NCI-H510A treated with DMSO at 0.1 percent for 48 hours (cell line): ENCODE data around the gene CAMKK2.
"Not testable (repeated sequence)": the region's sequence is repeated elsewhere in the genome, so short reads cannot be mapped to it uniquely, and the experiment has no call there.

ENCODE experiments used
- DNase-seq: peaks from one replicate; lab custom pipeline; 2025; lab: John Stamatoyannopoulos, UW

Gene CAMKK2

DNA sequence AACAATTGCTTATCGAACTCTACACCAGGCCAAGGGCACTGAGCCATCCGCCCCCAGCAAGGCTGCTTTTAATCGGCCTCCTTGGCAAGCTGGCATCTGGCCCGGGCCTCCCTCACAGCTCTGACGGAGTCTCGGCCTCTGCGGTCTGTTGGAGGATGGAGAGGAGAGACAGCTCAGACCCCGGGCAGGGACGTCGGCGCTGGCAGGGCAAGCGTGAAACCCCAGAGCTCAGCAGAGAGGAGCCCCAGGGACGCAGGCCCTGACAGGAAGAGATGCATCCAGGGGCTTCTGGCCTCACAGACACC lies 17.5 kb downstream of the CAMKK2 start:
- DNase-seq = no peak

DNA sequence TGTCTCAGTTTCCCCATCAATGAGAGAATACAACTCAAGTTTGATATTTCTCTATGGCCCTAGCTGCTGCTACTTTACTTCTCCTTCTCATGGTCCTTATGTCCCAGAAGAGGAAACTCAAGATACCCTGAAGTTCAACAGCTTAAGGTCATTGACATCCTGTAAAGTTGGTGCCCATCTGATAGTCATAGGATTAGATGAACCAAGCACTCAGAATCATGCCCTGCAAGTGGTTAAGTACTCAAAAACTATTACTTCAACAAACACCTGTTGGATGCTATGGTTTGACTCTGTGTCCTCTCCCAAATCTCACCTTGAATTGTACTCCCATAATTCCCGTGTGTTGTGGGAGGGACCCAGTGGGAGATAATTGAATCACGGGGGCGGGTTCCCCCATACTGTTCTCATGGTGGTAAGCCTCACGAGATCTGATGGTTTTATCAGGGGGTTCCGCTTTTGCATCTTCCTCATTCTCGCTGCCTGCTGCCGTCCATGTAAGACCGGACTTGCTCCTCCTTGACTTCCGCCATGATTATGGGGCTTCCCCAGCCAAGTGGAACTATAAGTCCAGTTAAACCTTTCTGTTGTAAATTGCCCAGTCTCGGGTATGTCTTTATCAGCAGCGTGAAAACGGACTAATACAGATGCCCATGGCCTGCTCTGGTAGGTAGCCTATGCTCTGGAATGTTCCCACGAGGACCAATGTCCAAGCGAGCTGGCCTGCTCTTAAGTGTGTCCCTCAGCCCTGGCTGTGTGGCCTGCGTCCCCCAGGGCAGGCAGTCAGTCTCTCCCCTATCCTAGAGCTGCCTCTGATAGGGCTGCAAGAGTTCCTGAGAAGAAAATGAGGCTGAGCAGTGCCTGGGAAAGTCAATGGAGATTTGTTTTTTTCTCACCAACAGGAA lies 18.1 kb downstream of the CAMKK2 start:
- DNase-seq = no peak

DNA sequence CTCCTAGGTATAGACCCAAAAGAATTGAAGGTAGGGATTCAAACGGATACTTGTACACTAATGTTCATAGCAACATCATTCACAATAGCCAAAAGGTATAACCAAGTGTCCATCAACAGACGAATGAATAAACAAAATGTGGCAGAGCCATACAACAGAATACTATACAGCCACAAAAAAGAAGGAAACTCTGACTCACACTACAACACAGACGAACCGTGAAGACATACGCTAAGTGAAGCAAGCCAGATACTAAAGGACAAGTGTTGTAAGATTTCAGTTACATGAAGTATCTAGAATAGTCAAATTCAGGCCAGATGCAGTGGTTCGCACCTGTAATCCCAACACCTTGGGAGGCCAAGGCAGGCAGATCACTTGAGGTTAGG lies 19.1 kb downstream of the CAMKK2 start:
- no peak for DNase-seq

DNA sequence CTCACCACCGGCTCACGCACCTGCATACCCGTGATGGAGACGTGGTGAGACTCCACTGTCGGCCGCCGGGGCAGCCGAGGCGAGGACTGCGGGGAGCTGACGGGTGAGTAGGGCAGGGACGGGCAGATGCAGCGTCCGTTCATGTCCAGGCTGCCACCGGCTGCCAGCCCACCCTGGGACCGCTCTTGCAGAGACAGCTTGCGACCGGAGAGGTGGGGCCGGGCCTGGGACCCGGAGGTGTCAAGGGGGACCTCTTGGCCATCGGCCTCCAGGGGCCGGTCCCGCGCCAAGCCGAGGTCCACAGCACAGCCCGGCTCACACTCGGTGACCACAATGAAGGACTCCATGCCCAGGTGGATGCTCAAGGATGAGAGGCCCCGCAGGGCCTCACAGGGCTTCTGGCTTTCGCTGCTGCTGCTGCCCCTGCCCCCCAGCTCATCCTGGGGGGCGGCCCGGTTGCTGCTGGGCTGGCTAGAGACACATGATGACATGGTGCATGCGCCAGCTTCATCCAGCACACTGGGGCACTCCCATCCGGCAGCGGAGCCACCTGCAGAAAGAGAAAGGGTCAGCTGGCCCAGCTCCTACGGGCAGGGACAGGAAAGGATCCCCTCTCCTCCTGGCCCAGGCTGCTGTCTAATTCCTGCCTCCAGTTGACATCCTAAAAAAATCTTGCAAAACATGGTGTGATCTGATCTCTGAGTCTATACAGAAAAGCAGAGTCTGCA lies 22.3 kb downstream of the CAMKK2 start:
- DNase-seq = no peak

DNA sequence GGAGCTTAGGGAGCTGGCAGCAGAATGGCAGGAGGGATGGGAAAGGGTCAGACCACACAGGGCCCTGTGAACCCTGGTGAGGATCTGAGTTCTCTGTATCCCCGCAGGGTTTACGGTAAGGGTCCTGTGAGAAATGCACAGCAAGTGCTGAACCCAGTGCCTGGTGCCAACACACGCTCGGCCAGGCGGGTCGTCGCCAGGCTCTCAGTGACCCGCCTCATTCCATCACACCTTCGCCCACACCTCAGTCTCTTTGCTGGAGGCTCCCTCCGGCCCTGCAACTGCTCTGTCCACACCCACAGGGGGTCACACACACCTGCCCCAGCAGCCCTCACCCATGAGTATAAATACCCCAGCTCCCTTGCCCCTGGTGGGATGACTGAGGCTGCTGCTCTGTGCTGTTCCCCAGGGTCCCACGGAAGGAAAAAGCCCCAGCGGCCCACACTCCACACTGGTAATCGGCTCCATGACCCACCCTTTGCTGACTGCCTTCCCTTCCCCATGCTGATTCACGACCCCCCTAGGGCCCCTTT lies 23.1 kb downstream of the CAMKK2 start:
- DNase-seq = no peak

DNA sequence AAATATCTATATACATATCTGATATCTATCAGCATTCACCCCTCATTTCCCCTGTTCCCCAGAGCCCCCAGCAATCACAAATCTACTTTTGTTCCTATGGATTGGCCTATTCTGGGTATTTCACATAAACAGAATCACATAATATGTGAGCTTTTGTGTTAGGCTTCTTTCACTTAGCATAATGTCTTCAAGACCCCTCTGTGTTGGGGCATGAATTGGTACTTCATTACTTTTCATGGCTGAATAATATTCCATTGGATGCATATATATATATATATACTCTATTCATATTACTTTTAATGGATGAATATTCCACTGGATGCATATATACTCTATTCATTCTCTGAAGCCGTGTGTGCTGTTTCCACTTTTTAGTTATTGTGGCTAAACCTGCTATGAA lies 28.7 kb downstream of the CAMKK2 start:
- no peak for DNase-seq

DNA sequence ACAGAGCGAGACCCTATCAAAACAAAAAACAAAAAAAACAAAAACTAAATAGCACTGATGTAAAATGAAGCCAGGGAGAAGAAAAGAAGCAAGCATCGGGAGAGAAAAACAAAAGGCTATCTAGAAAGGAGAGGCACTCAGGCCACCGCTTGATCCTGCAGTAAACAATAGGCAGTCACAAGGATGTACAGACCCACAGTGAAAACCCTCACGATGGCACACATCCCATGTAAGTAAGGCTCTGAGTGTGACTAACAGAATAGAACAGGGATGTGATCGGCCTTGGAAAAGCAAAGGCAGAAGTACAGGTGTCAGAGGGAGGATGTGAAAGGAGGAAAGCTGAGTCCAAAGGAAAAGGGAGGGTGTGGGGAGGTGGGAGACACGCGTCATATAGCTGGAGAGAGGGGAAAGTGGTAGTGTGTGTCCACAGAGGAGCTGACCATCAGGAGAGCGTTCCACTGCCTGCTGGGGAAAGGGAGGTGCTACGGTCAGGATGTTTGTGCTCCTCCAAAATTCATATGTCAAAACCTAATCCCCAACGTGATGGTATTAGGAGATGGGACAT lies 31.5 kb downstream of the CAMKK2 start:
- DNase-seq = no peak

DNA sequence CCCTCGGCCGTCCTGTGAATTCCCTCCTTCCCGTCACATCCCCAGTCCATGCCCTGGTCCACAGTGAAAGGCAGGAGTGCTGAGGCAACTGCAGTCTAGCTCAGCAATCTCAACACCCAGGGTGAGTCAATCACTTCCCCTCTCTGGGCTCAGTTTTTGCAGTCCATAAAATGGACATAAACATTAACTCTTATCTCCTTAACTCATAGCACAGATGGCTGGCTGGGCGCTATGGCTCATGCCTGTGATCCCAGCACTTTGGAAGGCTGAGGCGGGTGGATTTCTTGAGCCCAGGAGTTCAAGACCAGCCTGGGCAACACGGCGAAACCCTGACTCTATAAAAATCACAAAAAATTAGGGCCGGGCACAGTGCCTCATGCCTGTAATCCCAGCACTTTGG lies 32.4 kb downstream of the CAMKK2 start:
- DNase-seq = no peak

DNA sequence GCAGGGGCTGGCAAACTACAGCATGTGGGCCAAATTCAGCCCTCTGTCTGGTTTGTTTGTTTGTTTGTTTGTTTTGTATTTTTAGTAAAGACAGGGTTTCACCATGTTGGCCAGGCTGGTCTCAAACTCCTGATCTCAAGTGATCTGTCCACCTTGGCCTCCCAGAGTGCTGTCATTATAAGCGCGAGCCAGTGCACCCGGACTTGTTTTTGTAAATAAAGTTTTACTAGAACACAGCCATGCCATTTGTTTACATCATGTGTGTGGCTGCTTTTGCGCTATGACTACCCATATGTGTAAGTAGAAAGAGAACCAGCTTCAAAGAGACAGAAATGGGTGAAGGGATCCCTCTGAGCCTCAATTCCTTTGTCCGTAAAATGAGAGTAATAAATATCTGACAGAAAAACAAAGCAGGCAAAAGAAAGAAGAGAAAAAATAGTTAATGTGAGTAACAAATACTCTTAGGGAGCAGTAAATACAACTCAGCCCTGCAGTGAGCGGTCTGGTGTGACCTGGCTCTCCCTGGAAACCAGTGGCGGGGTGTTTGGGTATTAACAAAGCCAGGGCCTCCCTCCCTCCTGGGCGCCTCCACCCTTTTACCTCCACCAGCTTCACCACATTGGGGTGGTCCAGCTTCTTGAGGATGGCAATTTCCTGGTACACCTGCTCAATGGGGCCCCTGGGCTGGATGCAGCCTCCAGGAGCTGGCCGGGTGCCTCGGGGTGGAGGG lies 33.1 kb downstream of the CAMKK2 start:
- DNase-seq = no peak

DNA sequence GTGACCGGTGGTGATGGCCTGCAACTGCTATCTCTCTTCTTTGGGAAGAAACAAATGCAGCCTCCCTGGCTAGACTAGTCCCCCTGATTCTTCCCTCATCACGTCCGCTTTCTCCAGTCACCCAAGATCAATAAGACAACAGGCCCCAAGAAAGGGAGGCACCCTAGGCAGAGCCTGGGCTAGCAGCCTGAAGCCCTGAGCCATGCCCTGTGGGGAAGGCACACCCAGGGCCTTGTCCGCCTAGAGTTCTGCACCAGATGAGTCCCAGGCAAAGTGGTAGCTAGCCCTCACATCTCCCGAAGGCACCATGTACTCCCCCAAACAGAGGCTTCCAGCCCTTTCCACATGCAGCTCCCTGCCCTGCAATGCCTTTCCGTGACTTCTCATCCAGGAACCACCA lies 35.1 kb downstream of the CAMKK2 start:
- no peak for DNase-seq

DNA sequence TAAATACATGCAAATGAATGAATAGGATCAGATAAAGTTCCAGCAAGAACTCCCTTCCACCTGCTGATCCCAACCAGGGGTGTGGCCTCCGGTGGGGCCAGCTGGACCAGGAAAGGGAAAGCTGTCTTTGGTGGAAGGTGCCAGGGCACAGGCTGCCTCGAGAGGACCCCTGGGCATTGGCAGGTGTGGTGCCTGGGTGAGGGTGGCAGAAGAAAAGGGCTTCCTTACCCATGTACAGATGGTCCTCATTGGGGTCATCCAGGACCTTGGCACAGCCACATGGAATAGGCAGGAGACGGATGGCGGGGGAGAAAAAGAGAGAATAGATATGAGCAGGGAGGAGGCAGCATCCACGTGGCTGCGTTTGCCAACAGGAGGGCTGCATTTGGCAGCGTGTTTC lies 36.4 kb downstream of the CAMKK2 start:
- no peak for DNase-seq

DNA sequence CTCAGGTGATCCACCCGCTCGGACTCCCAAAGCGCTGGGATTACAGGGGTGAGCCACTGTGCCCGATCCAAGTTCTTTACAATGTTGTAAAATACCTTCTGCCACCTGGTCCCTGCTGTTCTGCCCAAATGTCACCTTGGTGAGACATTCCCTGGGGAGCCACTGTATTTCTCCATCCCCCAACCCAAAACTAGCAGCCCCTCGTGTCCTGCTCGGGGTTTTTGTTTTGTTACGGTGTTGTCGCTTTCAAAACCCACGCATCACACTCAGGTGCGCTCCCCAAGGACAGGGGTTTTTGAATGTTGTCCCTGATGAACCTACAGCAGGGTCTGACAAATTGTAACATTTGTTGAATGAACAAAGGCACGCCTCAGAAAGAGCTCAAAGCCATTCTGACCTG lies 37.4 kb downstream of the CAMKK2 start:
- no peak for DNase-seq

DNA sequence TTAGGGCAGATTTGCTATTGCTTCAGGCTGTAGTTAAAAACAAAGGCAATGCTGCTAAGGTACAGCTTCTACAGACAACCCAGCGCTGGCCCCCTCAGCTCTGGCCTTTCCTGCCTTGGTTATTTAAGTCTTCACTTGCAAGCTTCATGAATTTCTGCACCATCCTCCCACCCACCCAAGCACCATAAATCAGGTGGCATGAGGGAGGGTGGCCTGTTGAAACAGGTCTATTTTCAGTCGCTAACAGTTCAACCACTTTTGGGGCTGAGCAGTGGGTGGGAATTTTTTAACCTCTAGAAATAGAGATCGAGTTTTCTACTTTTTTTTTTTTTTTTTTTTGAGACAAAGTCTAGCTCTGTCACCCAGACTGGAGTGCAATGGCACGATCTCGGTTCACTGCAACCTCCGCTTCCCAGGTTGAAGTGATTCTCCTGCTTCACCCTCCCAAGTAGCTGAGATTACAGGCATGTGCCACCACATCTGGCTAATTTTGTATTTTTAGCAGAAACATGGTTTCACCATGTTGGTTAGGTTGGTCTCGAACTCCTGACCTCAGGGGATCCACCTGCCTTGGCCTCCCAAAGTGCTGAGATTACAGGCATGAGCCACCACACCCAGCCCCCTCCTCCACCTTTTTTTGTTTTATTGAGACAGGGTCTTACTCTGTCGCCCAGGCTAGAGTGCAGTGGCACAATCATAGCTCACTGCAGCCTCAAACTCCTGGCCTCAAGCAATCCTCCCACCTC lies 38.6 kb downstream of the CAMKK2 start:
- DNase-seq = not testable (repeated sequence)

DNA sequence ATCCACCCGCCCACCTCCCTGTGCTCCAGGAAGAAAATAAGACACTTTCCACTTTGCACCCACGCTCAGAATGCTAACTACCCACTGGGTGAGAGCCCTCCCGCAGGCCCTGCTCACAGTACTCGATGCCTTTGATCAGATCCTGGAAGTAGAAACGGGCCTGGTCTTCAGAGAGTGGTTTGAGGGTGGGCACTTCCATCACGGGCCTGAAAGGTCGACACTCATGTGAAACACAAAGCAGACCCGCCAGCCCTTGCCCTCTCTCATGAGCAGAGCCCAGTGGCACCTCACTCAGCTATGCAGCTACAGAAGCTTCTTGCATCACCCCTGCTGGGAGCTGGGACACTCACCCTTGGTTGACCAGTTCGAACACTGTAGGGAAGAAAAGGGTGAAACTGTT lies 41.1 kb downstream of the CAMKK2 start:
- no peak for DNase-seq

DNA sequence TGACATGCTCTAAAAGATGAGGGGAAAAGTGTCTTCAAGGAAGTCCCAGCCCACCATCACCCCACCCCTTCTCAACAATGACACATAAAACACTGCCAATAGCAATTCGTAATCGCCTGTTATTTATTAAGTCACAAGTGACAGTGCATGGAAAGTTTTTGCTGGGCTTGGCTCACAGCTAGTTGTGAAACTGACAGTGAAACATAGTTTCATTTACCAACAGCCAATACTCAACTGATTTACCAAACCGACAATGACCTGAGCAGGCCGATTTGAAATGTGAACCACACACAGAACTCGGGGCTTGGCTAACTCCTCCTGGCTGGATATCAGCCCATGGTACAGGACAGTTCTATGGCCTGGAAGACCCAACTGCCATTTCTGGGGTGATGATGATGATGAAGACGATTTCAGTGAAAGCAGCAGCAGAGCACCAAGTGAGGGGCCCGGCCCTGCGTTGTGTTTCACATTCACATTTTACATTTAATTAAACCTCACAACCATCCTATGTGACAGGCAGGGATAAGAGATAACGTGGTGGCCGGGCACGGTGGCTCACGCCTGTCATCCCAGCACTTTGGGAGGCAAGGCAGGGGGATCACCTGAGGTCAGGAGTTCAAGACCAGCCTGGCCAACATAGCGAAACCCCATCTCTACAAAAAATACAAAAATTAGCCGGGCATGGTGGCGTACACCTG lies 42.7 kb downstream of the CAMKK2 start:
- DNase-seq = no peak

DNA sequence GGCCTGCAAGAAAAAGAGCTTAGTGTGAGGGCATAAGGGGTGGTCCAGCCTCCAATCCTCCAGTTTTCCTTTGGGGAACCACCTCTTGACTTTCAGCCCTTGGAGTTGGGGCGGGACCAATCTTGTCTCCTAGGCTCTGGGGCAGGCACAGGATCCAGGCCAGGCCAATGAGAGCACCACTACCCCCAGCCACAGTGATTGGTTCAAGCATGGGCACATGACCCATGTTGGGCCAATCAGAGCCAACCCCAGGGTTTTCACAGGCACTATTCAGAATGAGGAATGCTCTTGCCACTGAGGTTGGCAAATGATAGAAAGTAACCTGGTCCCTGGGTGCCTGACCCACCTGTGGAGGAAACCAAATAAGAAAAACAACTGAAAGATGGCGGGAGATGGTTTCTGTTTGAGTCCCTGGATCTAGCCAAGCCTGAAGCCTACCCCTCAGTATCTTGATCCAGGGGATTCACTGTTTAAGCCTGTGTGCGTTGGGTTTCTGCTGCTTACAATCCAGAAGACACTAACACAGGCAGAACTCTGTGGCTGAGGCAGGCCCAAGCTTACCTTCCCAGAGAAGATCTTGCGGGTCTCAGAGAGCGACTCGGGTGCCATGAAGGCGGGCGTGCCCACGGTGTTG lies 43.7 kb downstream of the CAMKK2 start:
- no peak for DNase-seq

DNA sequence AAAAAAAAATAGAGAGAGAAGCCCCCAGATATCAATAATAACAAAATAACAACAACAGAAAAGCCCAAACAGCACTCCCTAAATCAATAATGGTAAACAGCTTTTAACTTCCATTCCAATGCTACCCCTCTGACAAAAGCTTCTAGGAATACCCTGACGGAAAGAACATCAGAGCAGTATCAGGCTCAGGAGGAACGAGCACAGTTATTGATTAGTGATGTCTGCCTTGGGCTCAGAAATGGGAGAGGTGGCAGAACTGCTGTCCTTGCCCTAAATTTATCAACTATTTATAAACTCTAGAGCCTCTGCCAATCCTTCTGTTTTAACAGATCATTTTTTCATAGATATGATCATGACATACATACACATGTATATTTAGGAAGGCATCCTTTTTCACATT lies 44.7 kb downstream of the CAMKK2 start:
- no peak for DNase-seq

DNA sequence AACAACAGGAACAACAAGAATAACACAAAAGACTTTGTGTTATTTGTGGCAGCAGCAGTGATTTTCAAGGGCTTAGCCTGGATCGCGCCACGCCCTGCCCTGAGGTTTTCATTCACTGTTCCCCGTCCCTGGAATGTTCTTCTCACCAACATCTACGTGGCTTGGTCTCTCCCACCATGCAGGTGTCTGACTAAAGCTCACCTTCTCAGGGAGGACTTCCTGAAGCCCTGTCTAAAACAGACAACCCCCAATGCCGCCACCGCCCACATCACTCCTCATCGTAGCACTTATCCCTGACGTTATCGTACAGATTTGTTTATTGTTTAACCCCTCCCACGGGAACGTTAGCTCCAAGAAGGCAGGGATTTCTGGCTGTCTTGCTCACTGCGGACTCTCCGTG lies 46.1 kb downstream of the CAMKK2 start:
- no peak for DNase-seq

DNA sequence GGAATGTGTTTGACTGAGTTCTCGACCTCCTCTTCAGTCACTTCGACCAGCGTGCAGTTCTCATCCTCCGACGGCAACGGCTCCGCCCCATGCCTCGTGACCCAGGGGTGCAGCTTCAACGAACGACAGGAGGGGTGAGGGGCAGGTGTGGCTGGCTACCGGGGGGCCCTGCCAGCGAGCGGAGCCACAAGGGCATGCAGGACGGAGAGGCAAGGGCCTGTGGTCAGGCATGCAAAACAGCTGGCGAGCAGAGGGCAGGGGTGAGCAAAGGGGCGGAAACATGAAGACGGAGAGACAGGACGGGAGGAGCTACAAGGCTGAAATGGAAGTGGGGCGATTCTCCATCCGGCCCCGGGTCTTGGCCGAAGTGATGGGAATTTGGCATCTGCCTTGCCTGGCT lies 47.9 kb downstream of the CAMKK2 start:
- DNase-seq = no peak

DNA sequence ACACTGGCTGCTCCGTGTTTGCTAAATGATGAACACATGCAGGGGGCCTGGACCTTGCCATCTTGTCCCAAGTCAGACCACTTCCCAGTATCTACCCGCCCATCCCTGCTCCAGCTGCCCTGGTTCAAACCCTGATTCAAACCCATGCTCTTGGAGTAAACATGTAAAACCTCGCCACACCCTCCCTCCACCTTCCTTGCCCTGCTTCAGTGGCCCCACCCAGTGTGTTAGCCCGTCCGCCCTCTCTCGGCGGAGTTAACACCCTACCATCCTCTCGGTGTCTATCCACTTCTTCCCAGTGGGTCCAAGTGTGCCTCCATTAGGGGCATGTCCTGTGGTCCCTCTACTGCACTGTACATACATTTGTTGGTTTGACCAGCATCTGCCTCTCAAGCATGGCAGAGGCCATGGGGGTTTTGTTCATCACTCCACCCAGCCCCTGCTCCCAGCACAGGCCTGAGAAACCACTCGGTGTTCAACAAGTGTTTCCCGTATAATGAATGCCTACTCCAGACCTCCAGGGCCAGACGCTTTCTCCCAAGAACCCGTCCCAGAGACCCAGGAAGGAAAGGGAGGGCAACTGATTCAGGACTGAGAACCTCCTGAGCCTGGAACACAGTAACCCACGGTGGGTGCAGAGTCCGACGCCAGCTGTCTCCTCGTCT lies 49.5 kb downstream of the CAMKK2 start:
- no peak for DNase-seq
